GM12865 (cell line): ENCODE measurements around the gene PUDP.
"Not testable (repeated sequence)": the region's sequence is repeated elsewhere in the genome, so short reads cannot be mapped to it uniquely, and the experiment has no call there.

Source experiments
- DNase-seq: peaks from one replicate; pipeline ENCODE4 v3.0.0; 2010; ENCODE audit warnings: low read depth
- H3K4me3 ChIP-seq: 2 replicates; pipeline ENCODE4 v1.5.1; 2011; ENCODE audit warnings: mild to moderate bottlenecking, low read depth, low read length, control low read depth
- CTCF ChIP-seq: IDR thresholded peaks from 2 replicates; pipeline ENCODE4 v1.5.1; 2011; ENCODE audit warnings: low read length, control low read depth, low read depth, inconsistent platforms; ENCODE audit not compliant: insufficient read depth; ENCODE audit errors: missing control alignments

PUDP gene

DNA sequence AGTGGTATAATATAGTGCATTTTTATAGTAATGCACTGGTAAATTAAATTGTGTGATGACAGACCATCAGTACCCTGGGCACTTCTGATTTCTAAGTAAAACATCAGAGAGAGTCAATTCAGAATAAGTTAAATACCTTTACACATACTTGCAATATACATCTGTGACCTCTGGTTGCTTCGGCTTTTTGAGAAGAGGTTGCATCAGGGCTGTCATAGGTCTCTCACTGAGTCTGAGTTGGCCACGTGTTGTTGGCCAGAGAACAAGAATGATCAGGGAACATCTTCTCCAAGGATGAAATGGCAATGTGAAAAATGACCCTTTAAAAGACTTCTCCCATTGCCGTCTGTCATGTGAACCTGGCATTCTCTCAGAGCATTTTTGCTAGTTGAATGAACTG lies 36.9 kb upstream of the PUDP start:
- TF ChIP-seq CTCF: no peak
- no peak overlapping the region for H3K4me3 ChIP-seq
- no peak for DNase-seq

DNA sequence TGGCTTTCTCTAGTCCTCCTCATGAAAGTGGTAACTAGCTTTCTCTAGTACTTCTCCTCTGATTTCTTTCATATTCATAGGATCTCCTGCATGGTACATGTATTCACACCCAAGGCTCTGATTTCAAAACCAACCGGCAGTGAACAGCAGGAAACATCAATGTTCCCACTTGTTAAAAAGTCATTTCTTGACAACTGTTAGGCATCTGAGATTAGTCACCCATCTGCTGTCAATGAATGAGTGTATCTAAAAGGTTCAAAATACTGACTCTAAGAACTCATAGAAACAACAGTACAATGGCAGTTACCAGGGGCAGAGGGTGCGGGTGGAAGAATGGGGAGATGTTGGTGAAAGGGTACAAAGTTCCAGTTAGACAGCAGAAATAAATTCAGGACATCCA lies 31.5 kb upstream of the PUDP start:
- DNase-seq: no peak
- TF ChIP-seq CTCF: no peak
- H3K4me3 ChIP-seq: no peak overlapping the region

DNA sequence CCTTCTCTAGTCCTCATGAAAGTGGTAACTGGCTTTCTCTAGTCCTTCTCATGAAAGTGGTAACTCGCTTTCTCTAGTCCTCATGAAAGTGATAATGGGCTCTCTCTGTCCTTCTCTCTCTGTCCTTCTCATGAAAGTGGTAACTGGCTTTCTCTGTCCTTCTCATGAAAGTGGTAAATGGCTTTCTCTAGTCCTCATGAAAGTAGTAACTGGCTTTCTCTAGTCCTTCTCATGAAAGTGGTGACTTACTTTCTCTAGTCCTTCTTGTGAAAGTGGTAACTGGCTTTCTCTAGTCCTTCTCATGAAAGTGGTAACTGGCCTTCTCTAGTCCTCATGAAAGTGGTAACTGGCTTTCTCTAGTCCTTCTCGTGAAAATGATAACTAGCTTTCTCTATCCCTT lies 30.9 kb upstream of the PUDP start:
- H3K4me3 ChIP-seq, DNase-seq: not testable (repeated sequence)

- H3K4me3 ChIP-seq: no peak overlapping the region
- TF ChIP-seq CTCF: peak; percentile 11
Measured at GRCh38 chrX:7170898-7171297, 22.9 kb upstream of the PUDP start.

DNA sequence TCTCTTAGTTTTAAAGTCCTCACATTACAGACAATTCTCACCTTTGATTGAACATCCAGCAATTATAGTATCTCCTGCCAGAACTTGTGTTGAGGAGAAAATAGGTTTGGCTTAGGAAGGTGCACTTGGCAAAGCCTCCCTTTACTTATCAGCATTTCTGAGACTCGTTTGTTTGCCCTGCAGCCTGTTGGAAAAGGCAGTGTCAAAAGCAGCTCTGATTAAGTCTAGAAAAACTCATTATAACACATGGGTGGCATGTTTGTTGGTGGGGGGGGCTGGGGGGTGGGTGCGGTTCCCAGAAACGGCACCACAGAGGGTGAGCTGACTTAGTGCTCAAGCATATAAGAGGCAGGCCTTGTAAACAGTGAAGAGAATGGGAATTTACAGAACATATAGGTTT lies 21.7 kb upstream of the PUDP start:
- TF ChIP-seq CTCF: no peak
- H3K4me3 ChIP-seq: no peak overlapping the region
- DNase-seq: no peak

More at GRCh38 chrX:7170898-7171297, 22.9 kb upstream of the PUDP start:
- peak; percentile 13 for DNase-seq

DNA sequence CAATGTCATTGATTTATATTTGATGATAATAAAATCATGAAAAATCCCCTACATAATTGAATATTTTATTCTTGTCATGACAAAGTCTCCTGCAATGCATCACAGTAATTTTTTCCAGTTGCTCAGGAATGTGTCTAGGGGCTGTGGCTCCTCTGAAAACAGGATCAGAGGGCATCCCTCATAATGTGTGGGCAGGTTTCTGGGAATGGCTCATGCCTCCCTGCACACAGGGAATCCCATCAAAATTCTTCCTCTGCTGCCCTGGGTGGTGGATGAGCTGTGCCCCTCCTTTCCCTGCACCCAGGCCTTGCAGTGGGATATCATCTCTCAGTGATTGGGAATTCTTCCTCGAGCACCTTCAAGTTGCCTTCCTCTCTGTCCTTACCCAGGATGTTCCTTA lies 20.4 kb upstream of the PUDP start:
- no peak for DNase-seq
- no peak overlapping the region for H3K4me3 ChIP-seq
- no peak for TF ChIP-seq CTCF

GRCh38 chrX:7164174-7164573 lies 16.2 kb upstream of the PUDP start:
- no peak overlapping the region for H3K4me3 ChIP-seq
- DNase-seq: no peak
- no peak for TF ChIP-seq CTCF
